HepG2 (cell line): ENCODE data around the gene CYP27A1. TPM values are rescaled to one million over a fixed set of nuclear protein-coding genes. Genes with fewer than 3 reads are reported as not detected.

ENCODE experiments used
- ATAC-seq: fragments of 200-7000 bp; cut with Tn5 transposase; 3 replicates; pipeline ENCODE4 v1.9.1; 2020; ENCODE audit warnings: mild to moderate bottlenecking, moderate library complexity
- BruUV-seq: library from RNA; stranded (reverse); fragments of 400-500 nt; replicated peaks from 2 replicates; lab custom pipeline; 2021; lab: Mats Ljungman, UMichigan
- CTCF ChIA-PET: fragments of 300-600 bp; formaldehyde crosslinking; extraction: SDS; loops from one replicate; lab custom pipeline; 2021; ENCODE audit warnings: low total read pairs, inconsistent platforms, low intra/inter-chr PET ratio; lab: Yijun Ruan, JAX
- POLR2A ChIA-PET: fragments of 350-600 bp; sonication (Branson Sonifier 250); formaldehyde crosslinking; loops from one replicate; lab custom pipeline; 2020; ENCODE audit warnings: antibody characterized with exemption, inconsistent platforms; lab: Yijun Ruan, JAX
- DNase-seq: peaks from one replicate; pipeline ENCODE4 v3.0.0-alpha.2; 2015; ENCODE audit warnings: low spot score
- FAIRE-seq: peaks from 3 replicates; lab custom pipeline; 2011; peaks lifted over from hg19 to GRCh38; lab: Jason Lieb, UNC
- H2AFZ ChIP-seq: one replicate; pipeline ENCODE4 v1.6.1; 2011; ENCODE audit warnings: low read length, inconsistent platforms
- H3K27ac ChIP-seq: fragments of 300-600 bp; 3 replicates; pipeline ENCODE4 v1.8.0; 2011; ENCODE audit warnings: mixed run types, mild to moderate bottlenecking, mixed read lengths, low read length, inconsistent platforms; ENCODE audit not compliant: insufficient read depth; ENCODE audit errors: extremely low read length
- H3K27me3 ChIP-seq, 2 experiments: fragments of 200-600 bp in 1 of 2; 2 replicates in 1 of 2; 3 replicates in 1 of 2; pipeline versions ENCODE4 v1.6.0 to v1.8.0; 2011; ENCODE audit warnings: low read length in 2 of 2, mild to moderate bottlenecking in 2 of 2, moderate library complexity in 2 of 2, inconsistent platforms in 1 of 2; ENCODE audit not compliant: insufficient read depth in 2 of 2, control insufficient read depth in 1 of 2
- H3K36me3 ChIP-seq, 2 experiments: fragments of 200-600 bp in 1 of 2; replicated peaks in 1 of 2; 2 replicates in 1 of 2; 3 replicates in 1 of 2; pipeline versions ENCODE4 v1.5.1 to v1.8.0; 2011; ENCODE audit warnings: low read length in 2 of 2, inconsistent platforms in 1 of 2; ENCODE audit not compliant: insufficient read depth in 2 of 2, control insufficient read depth in 1 of 2
- H3K4me1 ChIP-seq: 2 replicates; pipeline ENCODE4 v1.5.1; 2012; ENCODE audit warnings: low read length, inconsistent platforms; ENCODE audit not compliant: insufficient read depth
- H3K4me2 ChIP-seq: 2 replicates; pipeline ENCODE4 v1.6.0; 2011; ENCODE audit warnings: low read depth, low read length, inconsistent platforms
- H3K4me3 ChIP-seq, 3 experiments: fragments of 200-600 bp in 1 of 3; sonication (generic), shearing (Covaris generic) in 1 of 3; replicated peaks in 1 of 3; 2 replicates each; pipeline ENCODE4 v1.5.1; 2011 to 2016; ENCODE audit warnings: low read length in 3 of 3, inconsistent platforms in 2 of 3, low read depth in 2 of 3, mild to moderate bottlenecking in 2 of 3, control low read depth in 1 of 3, mixed read lengths in 1 of 3; ENCODE audit not compliant: insufficient read depth in 1 of 3
- H3K79me2 ChIP-seq: one replicate; pipeline ENCODE4 v1.6.1; 2011; ENCODE audit warnings: low read length, inconsistent platforms; ENCODE audit not compliant: insufficient read depth
- H3K9ac ChIP-seq: 2 replicates; pipeline ENCODE4 v1.6.0; 2011; ENCODE audit warnings: mild to moderate bottlenecking, low read depth, low read length, inconsistent platforms; ENCODE audit not compliant: insufficient read depth
- H3K9me3 ChIP-seq: 2 replicates; pipeline ENCODE4 v1.5.1; 2012; ENCODE audit warnings: mild to moderate bottlenecking, low read length
- H4K20me1 ChIP-seq: 2 replicates; pipeline ENCODE4 v1.6.0; 2011; ENCODE audit warnings: inconsistent platforms, mild to moderate bottlenecking, low read length, moderate library complexity; ENCODE audit not compliant: insufficient read depth
- GRHL1 ChIP-seq: sonication (generic); formaldehyde crosslinking; conservative IDR thresholded peaks from 2 replicates; pipeline ENCODE4 v1.8.0; 2022; ENCODE audit warnings: missing genetic modification reagents
- IRX3 ChIP-seq: sonication (generic); formaldehyde crosslinking; IDR thresholded peaks from 2 replicates; pipeline ENCODE4 v1.8.1; 2023; ENCODE audit warnings: mild to moderate bottlenecking, low read depth, missing genetic modification reagents, borderline replicate concordance
- REXO4 ChIP-seq: sonication (generic); formaldehyde crosslinking; IDR thresholded peaks from 2 replicates; pipeline ENCODE4 v1.8.0; 2022; ENCODE audit warnings: missing genetic modification reagents, mild to moderate bottlenecking, borderline replicate concordance
- SMARCC2 ChIP-seq: fragments of 450-650 bp; IDR thresholded peaks from 2 replicates; pipeline ENCODE4 v1.6.1; 2017; ENCODE audit warnings: antibody characterized with exemption, mild to moderate bottlenecking
- ZNF256 ChIP-seq: sonication (generic); formaldehyde crosslinking; conservative IDR thresholded peaks from 2 replicates; pipeline ENCODE4 v1.4.0; 2020; ENCODE audit warnings: missing genetic modification reagents
- ZNF556 ChIP-seq: sonication (generic); formaldehyde crosslinking; IDR thresholded peaks from 2 replicates; pipeline ENCODE4 v1.4.0; 2020; ENCODE audit warnings: mild to moderate bottlenecking, missing genetic modification reagents, borderline replicate concordance
- ZNF776 ChIP-seq: sonication (generic); formaldehyde crosslinking; IDR thresholded peaks from 2 replicates; pipeline ENCODE4 v1.4.0; 2020; ENCODE audit warnings: mild to moderate bottlenecking, missing genetic modification reagents
- ZNF891 ChIP-seq: sonication (generic); formaldehyde crosslinking; IDR thresholded peaks from 2 replicates; pipeline ENCODE4 v1.5.0; 2020; ENCODE audit warnings: mild to moderate bottlenecking, missing genetic modification reagents
- WGBS: methylation state at CpG from one replicate; pipeline ENCODE4 v1.1.6; 2017; ENCODE audit warnings: low lambda C conversion rate; 5-methylcytosine and 5-hydroxymethylcytosine counted together
- in situ Hi-C: cut with HindIII; loops from 2 replicates; pipeline ENCODE4 v1.10.0; 2017; ENCODE audit warnings: low pct_unique_long_range_greater_than_20kb; ENCODE audit not compliant: extremely low pct_ligation_motif_present
- intact Hi-C: fragments of 100-400 bp; cut with micrococcal nuclease; formaldehyde crosslinking; loops from one replicate; pipeline ENCODE4 v1.10.0; 2022; ENCODE audit not compliant: unreplicated experiment
- polyA plus RNA-seq, 8 experiments: library from polyadenylated mRNA; depleted of rRNA in 3 of 8; stranded (reverse) in 7 of 8; unstranded in 1 of 8; fragments of >200 nt; fragmentation: Illumina TruSeq in 4 of 8; extraction: Trizol in 4 of 8; gene quantifications; 2 replicates each; pipeline versions ENCODE4 v1.2.1 to v1.2.3, GENCODE V29; 2011 to 2016; ENCODE audit warnings: low read depth in 4 of 8, missing spikeins in 1 of 8, mixed read lengths in 1 of 8; ENCODE audit not compliant: insufficient read depth in 1 of 8
- total RNA-seq, 5 experiments: library from RNA; depleted of rRNA; stranded (reverse); fragments of >200 nt; fragmentation: Illumina TruSeq; extraction: Trizol; gene quantifications; 2 replicates each; pipeline ENCODE4 v1.2.3, GENCODE V29; 2016; ENCODE audit warnings: low read depth in 1 of 5
- TF ChIP-seq, protein P1 (sequence below): sonication (generic); formaldehyde crosslinking; IDR thresholded peaks from 2 replicates; pipeline ENCODE4 v1.5.0; 2020; ENCODE audit warnings: missing genetic modification reagents, mild to moderate bottlenecking, borderline replicate concordance
- TF ChIP-seq, protein P2 (sequence below), 2 experiments: fragments of 450-650 bp in 1 of 2; sonication (generic) in 1 of 2; formaldehyde crosslinking; IDR thresholded peaks; 2 replicates each; pipeline versions ENCODE4 v1.5.0 to v1.8.0; 2020 to 2022; ENCODE audit warnings: mild to moderate bottlenecking in 1 of 2, missing genetic modification reagents in 1 of 2

Gene CYP27A1
- total and polyA plus RNA-seq, 2 of the 13 experiments (the other 11 are each of a cell fraction or from before 2014, with no cell fraction given), result 157 to 266 TPM

DNA sequence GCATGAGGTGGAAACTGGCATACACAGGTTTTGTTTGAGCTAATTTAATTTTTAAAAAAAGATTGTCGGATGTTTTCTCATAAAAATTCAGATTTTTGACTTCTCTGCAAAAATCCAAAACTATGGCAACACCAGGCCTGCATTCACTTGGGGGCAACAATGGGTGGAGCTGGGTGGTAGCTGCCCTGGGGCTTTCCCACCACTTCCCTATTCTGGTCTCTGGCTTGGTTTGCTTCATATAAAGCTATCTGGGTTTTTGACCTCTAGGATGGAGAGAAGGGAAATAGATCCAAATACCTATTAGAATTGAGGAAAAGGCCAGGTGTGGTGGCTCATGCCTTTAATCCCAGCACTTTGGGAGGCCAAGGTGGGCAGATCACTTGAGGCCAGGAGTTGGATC is 5.5 kb upstream of the CYP27A1 start:
- FAIRE-seq, result no peak
- peaks cover 38% of the 10 kb centered on the region for H3K4me1 ChIP-seq
- ATAC-seq, result no peak
- no TSS peak for BruUV-seq
- H3K9ac ChIP-seq, result no peak overlapping the region
- no peak overlapping the region for H3K4me2 ChIP-seq
- ChIA-PET POLR2A (interaction anchor here (1.4 to 1.6 kb wide), 2 partner anchors 20 to 27 kb away, joined by 3 to 4 read pairs; no protein-coding TSS in a partner anchor), CTCF (no interaction called here)
- no peak overlapping the region for H3K27ac ChIP-seq
- no peaks in the 10 kb centered on the region for H4K20me1 ChIP-seq
- no peak overlapping the region for H2AFZ ChIP-seq
- intact Hi-C loops, result no loop called here
- H3K9me3 ChIP-seq, result peaks cover 15% of the 10 kb centered on the region; the same call in 1 of the 2 replicates
- no peaks in the 10 kb centered on the region for H3K79me2 ChIP-seq
- no peak overlapping the region for H3K4me3 ChIP-seq
- TF ChIP-seq ZNF556 (CRISPR knock-in tag) (no peak), SMARCC2 (no peak)
- TF ChIP-seq, protein P1, sequence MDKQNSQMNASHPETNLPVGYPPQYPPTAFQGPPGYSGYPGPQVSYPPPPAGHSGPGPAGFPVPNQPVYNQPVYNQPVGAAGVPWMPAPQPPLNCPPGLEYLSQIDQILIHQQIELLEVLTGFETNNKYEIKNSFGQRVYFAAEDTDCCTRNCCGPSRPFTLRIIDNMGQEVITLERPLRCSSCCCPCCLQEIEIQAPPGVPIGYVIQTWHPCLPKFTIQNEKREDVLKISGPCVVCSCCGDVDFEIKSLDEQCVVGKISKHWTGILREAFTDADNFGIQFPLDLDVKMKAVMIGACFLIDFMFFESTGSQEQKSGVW (CRISPR knock-in tag), result no peak
- TF ChIP-seq, protein P2, sequence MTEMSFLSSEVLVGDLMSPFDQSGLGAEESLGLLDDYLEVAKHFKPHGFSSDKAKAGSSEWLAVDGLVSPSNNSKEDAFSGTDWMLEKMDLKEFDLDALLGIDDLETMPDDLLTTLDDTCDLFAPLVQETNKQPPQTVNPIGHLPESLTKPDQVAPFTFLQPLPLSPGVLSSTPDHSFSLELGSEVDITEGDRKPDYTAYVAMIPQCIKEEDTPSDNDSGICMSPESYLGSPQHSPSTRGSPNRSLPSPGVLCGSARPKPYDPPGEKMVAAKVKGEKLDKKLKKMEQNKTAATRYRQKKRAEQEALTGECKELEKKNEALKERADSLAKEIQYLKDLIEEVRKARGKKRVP (CRISPR knock-in tag; IDR thresholded peaks at IDR 0.05), result no peak
- in situ Hi-C loops, result no loop called here
- no peaks in the 10 kb centered on the region; a peak in 1 of 5 replicates for H3K27me3 ChIP-seq
- WGBS, result 90% methylated on average over 1 of the region's 1 CpG
- no peaks in the 10 kb centered on the region for H3K36me3 ChIP-seq
- DNase-seq, result no peak

GRCh38 chr2:218777276-218777990 is 4.5 kb upstream of the CYP27A1 start:
- FAIRE-seq, result no peak
- in situ Hi-C loops (no loop called here), intact Hi-C loops (no loop called here)
- WGBS, result 92% methylated on average over 9 of the region's 9 CpGs
- H3K4me3 ChIP-seq, result no peak overlapping the region
- no TSS peak for BruUV-seq
- ChIA-PET POLR2A (interaction anchor here (0.6 to 1.4 kb wide), 2 partner anchors 22 to 28 kb away, joined by 3 read pairs; no protein-coding TSS in a partner anchor), CTCF (no interaction called here)
- no peaks in the 10 kb centered on the region; a peak in 1 of 5 replicates for H3K27me3 ChIP-seq
- no peak overlapping the region for H2AFZ ChIP-seq
- no peak overlapping the region for H3K4me2 ChIP-seq
- peaks cover 4% of the 10 kb centered on the region for H3K79me2 ChIP-seq
- no peak for ATAC-seq
- H3K36me3 ChIP-seq, result no peaks in the 10 kb centered on the region
- DNase-seq, result no peak
- H3K27ac ChIP-seq, result no peak overlapping the region
- H3K4me1 ChIP-seq, result peaks cover 32% of the 10 kb centered on the region
- TF ChIP-seq REXO4 (CRISPR knock-in tag) (no peak), GRHL1 (CRISPR knock-in tag) (no peak), ZNF891 (CRISPR knock-in tag) (no peak), ZNF776 (no peak), IRX3 (CRISPR knock-in tag) (no peak), ZNF256 (no peak)
- peaks cover 15% of the 10 kb centered on the region; the same call in 1 of the 2 replicates for H3K9me3 ChIP-seq
- no peak overlapping the region for H3K9ac ChIP-seq
- H4K20me1 ChIP-seq, result no peaks in the 10 kb centered on the region
